IMR-90 (cell line): ENCODE results near the gene CACNA2D3. TPM values are rescaled to one million over a fixed set of nuclear protein-coding genes. Genes with fewer than 3 reads are reported as not detected.

Experiments used
- ATAC-seq: fragments of 200-7000 bp; cut with Tn5 transposase; 2 replicates; pipeline ENCODE4 v1.9.1; 2020; ENCODE audit warnings: low read depth, mild to moderate bottlenecking, moderate library complexity
- BruUV-seq: library from RNA; stranded (reverse); fragments of 400-500 nt; replicated peaks from 2 replicates; lab custom pipeline; 2021; lab: Mats Ljungman, UMichigan
- CTCF ChIA-PET: fragments of 300-600 bp; formaldehyde crosslinking; extraction: SDS; loops from one replicate; lab custom pipeline; 2021; ENCODE audit warnings: antibody characterized with exemption; lab: Yijun Ruan, JAX
- POLR2A ChIA-PET: fragments of 300-600 bp; sonication (Branson Sonifier 250); formaldehyde crosslinking; loops from one replicate; lab custom pipeline; 2022; ENCODE audit warnings: antibody characterized with exemption; ENCODE audit not compliant: unreplicated experiment; lab: Charles Lee
- DNase-seq: peaks from one replicate; pipeline ENCODE4 v3.0.0; 2013
- H2AFZ ChIP-seq: replicated peaks from 2 replicates; pipeline ENCODE3; 2013; ENCODE audit warnings: low read length, mild to moderate bottlenecking; ENCODE audit not compliant: poor library complexity
- H2AK5ac ChIP-seq: 2 replicates; pipeline ENCODE4 v1.6.1; 2013; ENCODE audit warnings: low read depth, low read length, inconsistent platforms
- H2AK9ac ChIP-seq: replicated peaks from 2 replicates; pipeline ENCODE3; 2013; ENCODE audit warnings: mild to moderate bottlenecking, low read depth, low read length, moderate library complexity; ENCODE audit not compliant: poor library complexity
- H2BK120ac ChIP-seq: 2 replicates; pipeline ENCODE4 v1.6.1; 2013; ENCODE audit warnings: low read depth, low read length, inconsistent platforms
- H2BK15ac ChIP-seq: 3 replicates; pipeline ENCODE4 v1.6.1; 2013; ENCODE audit warnings: low read depth, low read length, inconsistent platforms
- H2BK20ac ChIP-seq: 2 replicates; pipeline ENCODE4 v1.6.1; 2013; ENCODE audit warnings: low read depth, mild to moderate bottlenecking, inconsistent platforms, low read length, moderate library complexity
- H2BK5ac ChIP-seq: 2 replicates; pipeline ENCODE4 v1.6.1; 2013; ENCODE audit warnings: mild to moderate bottlenecking, low read depth, low read length, inconsistent platforms; ENCODE audit not compliant: poor library complexity, severe bottlenecking
- H3K14ac ChIP-seq: replicated peaks from 2 replicates; pipeline ENCODE4 v1.6.1; 2013; ENCODE audit warnings: low read depth, low read length, inconsistent platforms
- H3K18ac ChIP-seq: 2 replicates; pipeline ENCODE4 v1.6.1; 2013; ENCODE audit warnings: low read depth, low read length, control low read depth
- H3K23ac ChIP-seq: 2 replicates; pipeline ENCODE4 v1.6.1; 2013; ENCODE audit warnings: low read depth, low read length, inconsistent platforms
- H3K27ac ChIP-seq: 2 replicates; pipeline ENCODE4 v1.5.1; 2013; ENCODE audit warnings: mild to moderate bottlenecking, control low read depth, low read length; ENCODE audit not compliant: insufficient read depth
- H3K27me3 ChIP-seq: 2 replicates; pipeline ENCODE4 v1.6.1; 2013; ENCODE audit warnings: low read length; ENCODE audit not compliant: control insufficient read depth, insufficient read depth
- H3K36me3 ChIP-seq: 2 replicates; pipeline ENCODE4 v1.6.1; 2013; ENCODE audit warnings: low read length, mixed read lengths; ENCODE audit not compliant: control insufficient read depth, insufficient read depth
- H3K4ac ChIP-seq: 2 replicates; pipeline ENCODE4 v1.6.1; 2013; ENCODE audit warnings: low read depth, low read length, inconsistent platforms
- H3K4me1 ChIP-seq: 2 replicates; pipeline ENCODE4 v1.6.1; 2013; ENCODE audit warnings: low read length, mixed read lengths; ENCODE audit not compliant: control insufficient read depth, insufficient read depth
- H3K4me2 ChIP-seq: 2 replicates; pipeline ENCODE4 v1.6.1; 2013; ENCODE audit warnings: low read depth, mild to moderate bottlenecking, control low read depth, low read length, moderate library complexity
- H3K4me3 ChIP-seq: 2 replicates; pipeline ENCODE4 v1.5.1; 2013; ENCODE audit warnings: low read depth, mild to moderate bottlenecking, control low read depth, low read length, moderate library complexity; ENCODE audit not compliant: insufficient read depth
- H3K56ac ChIP-seq: 2 replicates; pipeline ENCODE4 v1.6.1; 2013; ENCODE audit warnings: low read length, inconsistent platforms; ENCODE audit not compliant: insufficient read depth; ENCODE audit errors: extremely low read depth
- H3K79me1 ChIP-seq, 2 experiments: 2 replicates each; pipeline ENCODE4 v1.6.1; 2013; ENCODE audit warnings: low read length in 2 of 2, inconsistent platforms in 1 of 2, low read depth in 1 of 2
- H3K9ac ChIP-seq: 2 replicates; pipeline ENCODE4 v1.6.1; 2013; ENCODE audit warnings: low read depth, low read length, control low read depth
- H3K9me1 ChIP-seq: 2 replicates; pipeline ENCODE4 v1.6.1; 2013; ENCODE audit warnings: low read length, inconsistent platforms; ENCODE audit not compliant: insufficient read depth
- H3K9me3 ChIP-seq: 2 replicates; pipeline ENCODE4 v1.6.1; 2013; ENCODE audit warnings: low read length; ENCODE audit not compliant: control insufficient read depth, insufficient read depth
- H4K20me1 ChIP-seq: 2 replicates; pipeline ENCODE4 v1.6.1; 2013; ENCODE audit warnings: low read length, inconsistent platforms; ENCODE audit not compliant: insufficient read depth
- H4K5ac ChIP-seq: 2 replicates; pipeline ENCODE4 v1.6.1; 2013; ENCODE audit warnings: mild to moderate bottlenecking, low read depth, low read length, control low read depth
- H4K8ac ChIP-seq, 2 experiments: 2 replicates each; pipeline ENCODE4 v1.6.1; 2013; ENCODE audit warnings: low read depth in 2 of 2, low read length in 2 of 2, control low read depth in 1 of 2, inconsistent platforms in 1 of 2
- H4K91ac ChIP-seq: 2 replicates; pipeline ENCODE4 v1.6.1; 2013; ENCODE audit warnings: low read depth, low read length, inconsistent platforms; ENCODE audit not compliant: insufficient read depth
- BHLHE40 ChIP-seq: fragments of 150-350 bp; IDR thresholded peaks from 2 replicates; pipeline ENCODE4 v1.6.1; 2016; ENCODE audit warnings: mild to moderate bottlenecking, low read depth, low read length
- CEBPB ChIP-seq: IDR thresholded peaks from 2 replicates; pipeline ENCODE4 v1.6.1; 2012; ENCODE audit warnings: low read depth, low read length, improper control_type of control experiment
- CHD1 ChIP-seq: IDR thresholded peaks from 2 replicates; pipeline ENCODE4 v1.6.1; 2012; ENCODE audit warnings: low read depth, low read length, improper control_type of control experiment
- CTCF ChIP-seq: conservative IDR thresholded peaks from 2 replicates; pipeline ENCODE4 v1.5.1; 2012; ENCODE audit warnings: mild to moderate bottlenecking, low read depth, low read length, improper control_type of control experiment
- ELK1 ChIP-seq: fragments of 150-350 bp; IDR thresholded peaks from 2 replicates; pipeline ENCODE4 v1.6.1; 2016; ENCODE audit warnings: low read depth, mild to moderate bottlenecking, low read length, moderate library complexity, borderline replicate concordance
- MAFK ChIP-seq: IDR thresholded peaks from 2 replicates; pipeline ENCODE4 v1.6.1; 2012; ENCODE audit warnings: low read depth, low read length, improper control_type of control experiment
- MAZ ChIP-seq: IDR thresholded peaks from 2 replicates; pipeline ENCODE4 v1.6.1; 2012; ENCODE audit warnings: low read depth, mild to moderate bottlenecking, low read length, improper control_type of control experiment, moderate library complexity, borderline replicate concordance
- MXI1 ChIP-seq: IDR thresholded peaks from 2 replicates; pipeline ENCODE4 v1.6.1; 2012; ENCODE audit warnings: low read depth, mild to moderate bottlenecking, low read length, moderate library complexity, borderline replicate concordance
- NFE2L2 ChIP-seq: fragments of 150-350 bp; IDR thresholded peaks from 2 replicates; pipeline ENCODE4 v1.6.1; 2016; ENCODE audit warnings: low read depth, mild to moderate bottlenecking, low read length
- POLR2A ChIP-seq: IDR thresholded peaks from 2 replicates; pipeline ENCODE4 v1.6.1; 2012; ENCODE audit warnings: mild to moderate bottlenecking, low read depth, low read length
- RAD21 ChIP-seq: IDR thresholded peaks from 2 replicates; pipeline ENCODE4 v1.6.1; 2012; ENCODE audit warnings: low read length, improper control_type of control experiment
- RCOR1 ChIP-seq: IDR thresholded peaks from 2 replicates; pipeline ENCODE4 v1.6.1; 2012; ENCODE audit warnings: mild to moderate bottlenecking, low read length, improper control_type of control experiment; ENCODE audit not compliant: insufficient replicate concordance
- RFX5 ChIP-seq: IDR thresholded peaks from 2 replicates; pipeline ENCODE4 v1.8.0; 2012; ENCODE audit warnings: low read depth, mild to moderate bottlenecking, low read length, moderate library complexity
- SMC3 ChIP-seq: fragments of 150-350 bp; IDR thresholded peaks from 2 replicates; pipeline ENCODE4 v1.6.1; 2016; ENCODE audit warnings: low read depth, mild to moderate bottlenecking, antibody characterized with exemption, low read length, moderate library complexity
- WGBS, 2 experiments: methylation state at CpG; one replicate each; pipeline versions ENCODE4 v1.1.5 to v1.1.7; 2013; ENCODE audit warnings: missing lambda C conversion rate in 2 of 2; ENCODE audit not compliant: insufficient read length in 1 of 2; ENCODE audit errors: extremely low coverage in 2 of 2; 5-methylcytosine and 5-hydroxymethylcytosine counted together
- dilution Hi-C: fragments of 300-500 bp; cut with HindIII; formaldehyde crosslinking; loops from one replicate; pipeline ENCODE4 v1.14.3; 2018; ENCODE audit warnings: low sequenced_read_pairs; ENCODE audit not compliant: unreplicated experiment
- in situ Hi-C: fragments of 300-500 bp; cut with MboI; formaldehyde crosslinking; loops from 3 replicates; pipeline ENCODE4 v1.14.3; 2019; ENCODE audit warnings: low sequenced_read_pairs, inconsistent platforms, mixed read lengths
- intact Hi-C: fragments of 100-400 bp; cut with micrococcal nuclease; formaldehyde crosslinking; loops from 2 replicates; pipeline ENCODE4 v1.10.0; 2022
- polyA plus RNA-seq, 3 experiments: library from polyadenylated mRNA; depleted of rRNA; stranded (reverse); fragments of >200 nt; gene quantifications; 2 replicates each; pipeline ENCODE4 v1.2.3, GENCODE V29; 2012; ENCODE audit warnings: low replicate concordance in 1 of 3
- total RNA-seq: library from RNA; depleted of rRNA; stranded (reverse); fragments of >200 nt; gene quantifications from 2 replicates; pipeline ENCODE4 v1.2.3, GENCODE V29; 2012

Gene CACNA2D3
- total and polyA plus RNA-seq, 2 of the 4 experiments (the other 2 are of a cell fraction) = 0.36 to 0.41 TPM

- Histone ChIP-seq H4K20me1 (no peaks in the 10 kb centered on the region), H3K36me3 (no peaks in the 10 kb centered on the region), H3K27me3 (no peaks in the 10 kb centered on the region), H2BK5ac (no peak overlapping the region), H2AFZ (peak overlapping the region; percentile 34), H3K14ac (peak overlapping the region; percentile 60), H2BK120ac (peak overlapping the region; percentile 74), H3K4ac (peak overlapping the region; percentile 69), H3K4me1 (peaks cover 17% of the 10 kb centered on the region), H3K56ac (no peak overlapping the region), H3K79me1 (peaks cover 3 to 23% of the 10 kb centered on the region in 2 experiments; a peak in 3 of 4 replicates), H2AK5ac (peak overlapping the region; percentile 46), H3K4me3 (no peak overlapping the region), H3K9ac (no peak overlapping the region), H3K18ac (no peak overlapping the region), H4K91ac (peak overlapping the region; percentile 79), H2BK20ac (peak overlapping the region; percentile 53; the same call in 1 of the 2 replicates), H4K5ac (no peak overlapping the region), H3K27ac (no peak overlapping the region), H3K4me2 (no peak overlapping the region), H4K8ac (peak overlapping the region; percentile 13 to 49; a peak in 3 of 4 replicates), H2BK15ac (0 out of 3 replicates have a peak overlapping the region, but pooled peaks have one; percentile 70), H3K23ac (peak overlapping the region; percentile 32; the same call in 1 of the 2 replicates), H3K9me3 (no peaks in the 10 kb centered on the region), H2AK9ac (no peak overlapping the region), H3K9me1 (peaks cover 27% of the 10 kb centered on the region)
- ChIA-PET CTCF (no interaction called here), POLR2A (no interaction called here)
- intact Hi-C loops (no loop called here), in situ Hi-C loops (no loop called here), dilution Hi-C loops (no loop called here)
- ATAC-seq (no peak), DNase-seq (peak; percentile 31)
- WGBS, 2 experiments = 100% methylated on average over 1 of the region's 4 CpGs; no CpG with 5 or more reads in 1 of the 2 experiments
- BruUV-seq = no TSS peak
- TF ChIP-seq MAFK (no peak), BHLHE40 (no peak), RCOR1 (no peak), CEBPB (no peak), CTCF (no peak), MAZ (no peak), RAD21 (no peak), CHD1 (no peak), POLR2A (no peak), RFX5 (no peak), NFE2L2 (no peak), MXI1 (no peak), SMC3 (no peak), ELK1 (no peak)
Measured at GRCh38 chr3:54957711-54958110, 835.4 kb downstream of the CACNA2D3 start.
